Measurements from ENCODE around the gene LGALSL. TPM values are rescaled to one million over a fixed set of nuclear protein-coding genes. Genes with fewer than 3 reads are reported as not detected.

LGALSL gene
- polyA plus RNA-seq, 1 of the 3 experiments (the other 2 are of a cell fraction), result 6.5 TPM

DNA sequence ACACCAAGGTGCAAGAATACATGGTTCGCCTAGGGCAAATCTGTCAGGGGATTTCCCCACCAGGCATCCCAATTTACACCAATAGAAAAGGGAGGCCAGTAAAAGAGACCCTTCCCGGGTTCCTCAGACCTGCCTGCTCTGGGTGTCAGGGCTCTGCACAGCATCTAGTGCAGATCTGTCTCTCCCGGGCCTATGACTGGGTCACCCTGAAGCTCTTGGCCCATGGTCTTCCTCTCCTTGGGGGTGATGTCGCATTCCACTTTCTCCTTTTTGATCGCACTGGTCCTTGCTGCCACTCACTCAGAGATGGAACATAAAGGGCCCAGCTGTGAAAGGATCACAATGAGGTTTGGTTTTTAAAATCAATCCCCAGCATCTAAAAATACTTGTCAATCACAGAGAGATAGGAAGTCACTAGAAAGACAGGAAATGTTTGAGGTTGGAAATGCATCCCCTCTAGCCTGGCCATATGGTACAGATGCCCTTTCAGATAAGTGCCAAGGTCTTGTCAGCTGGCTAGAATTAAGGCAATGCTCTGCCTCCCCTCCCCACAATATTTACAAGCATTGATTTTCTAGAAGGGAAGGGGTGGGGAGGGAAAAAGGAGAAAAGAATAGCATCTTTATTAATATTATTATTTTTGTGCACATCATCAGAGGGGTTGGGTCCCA lies 35.3 kb downstream of the LGALSL start:
- no peak overlapping the region for H3K9ac ChIP-seq
- ChIA-PET POLR2A (no interaction called here), CTCF (interaction anchor here (0.7 to 5.9 kb wide), 7 partner anchors 9 to 177 kb away, joined by 3 to 55 read pairs (median 10); partner anchors contain the start of gene AFTPH)
- H4K20me1 ChIP-seq (ENCODE audit: insufficient read depth), result no peaks in the 10 kb centered on the region
- H3F3A ChIP-seq (replicated peaks; ENCODE audit: insufficient read depth), result no peaks in the 10 kb centered on the region
- H3K4me3 ChIP-seq (ENCODE audit: low read depth in 2 of 2, low read length in 1 of 2), result no peak overlapping the region
- no peaks in the 10 kb centered on the region for H3K9me3 ChIP-seq
- H3K4me1 ChIP-seq (ENCODE audit: control insufficient read depth in 1 of 2, insufficient read depth in 2 of 2, low read depth in 1 of 2, low read length in 1 of 2), result peaks cover 0 to 16% of the 10 kb centered on the region in 2 experiments; a peak in 1 of 4 replicates
- no peaks in the 10 kb centered on the region for H3K9me2 ChIP-seq
- H2AFZ ChIP-seq (ENCODE audit: low read depth), result no peak overlapping the region
- 63% methylated on average over 5 of the region's 5 CpGs for WGBS (ENCODE audit: low lambda C conversion rate)
- DNase-seq, result peak; percentile 54
- H3K27me3 ChIP-seq (ENCODE audit: insufficient read depth), result no peaks in the 10 kb centered on the region; the same call in 1 of the 2 replicates
- H3K4me2 ChIP-seq, result no peak overlapping the region
- no peaks in the 10 kb centered on the region for H3K79me2 ChIP-seq (ENCODE audit: insufficient read depth)
- peak overlapping the region in 1 of 2 experiments; percentile 60; a peak in 1 of 4 replicates for H3K27ac ChIP-seq (ENCODE audit: low read depth in 2 of 2, low read length in 1 of 2)
- H3K36me3 ChIP-seq (replicated peaks in 1 of 2; ENCODE audit: control insufficient read depth in 1 of 2, insufficient read depth in 2 of 2, low read length in 1 of 2), result no peaks in the 10 kb centered on the region
- no peak for TF ChIP-seq FOXM1 (IDR thresholded peaks at IDR 0.05; ENCODE audit: low read depth)
- TF ChIP-seq, protein P1, sequence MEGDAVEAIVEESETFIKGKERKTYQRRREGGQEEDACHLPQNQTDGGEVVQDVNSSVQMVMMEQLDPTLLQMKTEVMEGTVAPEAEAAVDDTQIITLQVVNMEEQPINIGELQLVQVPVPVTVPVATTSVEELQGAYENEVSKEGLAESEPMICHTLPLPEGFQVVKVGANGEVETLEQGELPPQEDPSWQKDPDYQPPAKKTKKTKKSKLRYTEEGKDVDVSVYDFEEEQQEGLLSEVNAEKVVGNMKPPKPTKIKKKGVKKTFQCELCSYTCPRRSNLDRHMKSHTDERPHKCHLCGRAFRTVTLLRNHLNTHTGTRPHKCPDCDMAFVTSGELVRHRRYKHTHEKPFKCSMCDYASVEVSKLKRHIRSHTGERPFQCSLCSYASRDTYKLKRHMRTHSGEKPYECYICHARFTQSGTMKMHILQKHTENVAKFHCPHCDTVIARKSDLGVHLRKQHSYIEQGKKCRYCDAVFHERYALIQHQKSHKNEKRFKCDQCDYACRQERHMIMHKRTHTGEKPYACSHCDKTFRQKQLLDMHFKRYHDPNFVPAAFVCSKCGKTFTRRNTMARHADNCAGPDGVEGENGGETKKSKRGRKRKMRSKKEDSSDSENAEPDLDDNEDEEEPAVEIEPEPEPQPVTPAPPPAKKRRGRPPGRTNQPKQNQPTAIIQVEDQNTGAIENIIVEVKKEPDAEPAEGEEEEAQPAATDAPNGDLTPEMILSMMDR (IDR thresholded peaks at IDR 0.05), result no peak
- TF ChIP-seq TCF12 (IDR thresholded peaks at IDR 0.05), result 0 out of 2 replicates have a peak, but pooled peaks have one; percentile 9
- TF ChIP-seq RCOR1 (IDR thresholded peaks at IDR 0.05; ENCODE audit: low read length), result peak; percentile 42; the same call in 1 of the 2 replicates
- peak; percentile 56 for TF ChIP-seq CHD2 (IDR thresholded peaks at IDR 0.05; ENCODE audit: low read length, partially characterized antibody)
- no peak for TF ChIP-seq POLR2AphosphoS5 (IDR thresholded peaks at IDR 0.05; ENCODE audit: low read depth, low read length)
- TF ChIP-seq EP300 (IDR thresholded peaks at IDR 0.05; ENCODE audit: borderline replicate concordance in 1 of 2, low read depth in 1 of 2, low read length in 1 of 2), result peak in 1 of 2 experiments; percentile 69; a peak in 2 of 4 replicates
- peak; percentile 83 for TF ChIP-seq GATA2 (CRISPR knock-in tag; IDR thresholded peaks at IDR 0.05)
- no peak for TF ChIP-seq MXI1 (IDR thresholded peaks at IDR 0.05; ENCODE audit: low read depth, low read length)

DNA sequence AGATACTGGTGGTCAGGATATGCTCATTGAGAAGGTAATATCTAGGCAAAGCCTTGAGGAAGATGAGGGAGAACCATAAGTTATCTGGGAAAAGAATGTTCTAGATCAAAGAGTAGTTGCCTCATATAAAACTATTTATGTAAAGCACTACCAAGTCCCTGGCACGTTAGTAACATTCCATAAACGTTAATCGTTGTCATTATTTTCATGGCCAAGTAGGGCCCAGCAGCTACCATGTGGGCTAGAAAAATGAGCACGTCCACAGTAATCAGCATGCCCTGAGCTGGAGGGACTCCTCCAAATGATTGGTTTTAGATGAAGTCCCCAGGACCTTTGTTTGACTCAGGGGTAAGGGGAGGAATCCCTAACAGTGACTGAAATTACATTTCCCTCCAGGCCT lies 37.5 kb downstream of the LGALSL start:
- no peak overlapping the region for H2AFZ ChIP-seq (ENCODE audit: low read depth)
- no peak overlapping the region for H3K27ac ChIP-seq (ENCODE audit: low read depth in 2 of 2, low read length in 1 of 2)
- no peaks in the 10 kb centered on the region for H3K79me2 ChIP-seq (ENCODE audit: insufficient read depth)
- no peaks in the 10 kb centered on the region for H3K9me2 ChIP-seq
- TF ChIP-seq GATA2 (CRISPR knock-in tag; IDR thresholded peaks at IDR 0.05) (no peak), USF2 (IDR thresholded peaks at IDR 0.05; ENCODE audit: borderline replicate concordance, low read depth, low read length) (no peak), TCF12 (IDR thresholded peaks at IDR 0.05) (no peak), GABPA (IDR thresholded peaks at IDR 0.05; ENCODE audit: low read depth) (no peak), PBX3 (IDR thresholded peaks at IDR 0.05) (no peak)
- peaks cover 0 to 16% of the 10 kb centered on the region in 2 experiments; a peak in 1 of 4 replicates for H3K4me1 ChIP-seq (ENCODE audit: control insufficient read depth in 1 of 2, insufficient read depth in 2 of 2, low read depth in 1 of 2, low read length in 1 of 2)
- ChIA-PET CTCF (interaction anchor here (3.2 to 5.9 kb wide), 2 partner anchors 32 to 160 kb away, joined by 12 to 55 read pairs; partner anchors contain the start of gene AFTPH), POLR2A (no interaction called here)
- WGBS (ENCODE audit: low lambda C conversion rate), result 67% methylated on average over 4 of the region's 4 CpGs
- no peaks in the 10 kb centered on the region for H3K27me3 ChIP-seq (ENCODE audit: insufficient read depth)
- H3K9me3 ChIP-seq, result no peaks in the 10 kb centered on the region
- no peak for DNase-seq
- H3K36me3 ChIP-seq (replicated peaks in 1 of 2; ENCODE audit: control insufficient read depth in 1 of 2, insufficient read depth in 2 of 2, low read length in 1 of 2), result no peaks in the 10 kb centered on the region
- no peaks in the 10 kb centered on the region for H3F3A ChIP-seq (replicated peaks; ENCODE audit: insufficient read depth)
- H4K20me1 ChIP-seq (ENCODE audit: insufficient read depth), result no peaks in the 10 kb centered on the region
- no peak overlapping the region for H3K4me3 ChIP-seq (ENCODE audit: low read depth in 2 of 2, low read length in 1 of 2)
- H3K4me2 ChIP-seq, result no peak overlapping the region
- no peak overlapping the region for H3K9ac ChIP-seq
